Natural killer cell (primary cell): ENCODE results near the gene MMP26. TPM values are rescaled to one million over a fixed set of nuclear protein-coding genes. Genes with fewer than 3 reads are reported as not detected.

Experiments used
- ATAC-seq, 3 donors: fragments of 150-1000 bp in 2 of 3; fragments of 200-7000 bp in 1 of 3; cut with Tn5 transposase; 1 replicate in 1 of 3; 2 replicates in 2 of 3; pipeline ENCODE4 v1.10.0; 2021; ENCODE audit warnings: mild to moderate bottlenecking in 2 of 3, moderate library complexity in 2 of 3
- DNase-seq, 2 donors: peaks; one replicate each; pipeline versions ENCODE4 v3.0.0 to v3.0.0-alpha.2; 2013 to 2021; ENCODE audit warnings: mixed read lengths in 1 of 2
- H3K27ac ChIP-seq: one replicate; pipeline ENCODE4 v1.5.1; 2013; ENCODE audit warnings: mild to moderate bottlenecking, low read length
- H3K27me3 ChIP-seq: one replicate; pipeline ENCODE4 v1.6.1; 2013; ENCODE audit warnings: low read length; ENCODE audit not compliant: control insufficient read depth, insufficient read depth
- H3K36me3 ChIP-seq: one replicate; pipeline ENCODE4 v1.6.1; 2013; ENCODE audit warnings: low read length; ENCODE audit not compliant: control insufficient read depth, insufficient read depth
- H3K4me1 ChIP-seq: one replicate; pipeline ENCODE4 v1.6.1; 2013; ENCODE audit warnings: low read length; ENCODE audit not compliant: control insufficient read depth, insufficient read depth
- H3K4me3 ChIP-seq: one replicate; pipeline ENCODE4 v1.5.1; 2013; ENCODE audit warnings: low read length
- H3K9me3 ChIP-seq: one replicate; pipeline ENCODE4 v1.6.1; 2013; ENCODE audit warnings: low read length; ENCODE audit not compliant: control insufficient read depth, insufficient read depth
- H3K27ac Mint-ChIP-seq, 2 donors: one replicate each; pipeline ENCODE4 v1.8.0; 2022; ENCODE audit warnings: mild to moderate bottlenecking in 2 of 2, mixed read lengths in 2 of 2, moderate library complexity in 1 of 2
- H3K27me3 Mint-ChIP-seq, 2 donors: one replicate each; pipeline ENCODE4 v1.8.0; 2022; ENCODE audit warnings: low read depth in 2 of 2, mixed read lengths in 2 of 2
- H3K36me3 Mint-ChIP-seq: one replicate; pipeline ENCODE4 v1.8.0; 2022; ENCODE audit warnings: mixed read lengths
- H3K4me1 Mint-ChIP-seq, 2 donors: one replicate each; pipeline ENCODE4 v1.8.0; 2022; ENCODE audit warnings: mixed read lengths in 2 of 2
- H3K4me3 Mint-ChIP-seq: one replicate; pipeline ENCODE4 v1.8.0; 2022; ENCODE audit warnings: mild to moderate bottlenecking, moderate library complexity, mixed read lengths
- H3K9me3 Mint-ChIP-seq, 2 donors: one replicate each; pipeline ENCODE4 v1.8.0; 2022; ENCODE audit warnings: mixed read lengths in 2 of 2
- WGBS: methylation state at CpG from one replicate; pipeline ENCODE4 v1.1.7; 2013; ENCODE audit warnings: missing lambda C conversion rate; ENCODE audit not compliant: insufficient coverage; 5-methylcytosine and 5-hydroxymethylcytosine counted together
- intact Hi-C: fragments of 100-400 bp; cut with micrococcal nuclease; formaldehyde crosslinking; loops from one replicate; pipeline ENCODE4 v1.14.2; 2022
- total RNA-seq, 4 donors: library from RNA; stranded (reverse); fragments of 120-200 nt in 1 of 4; gene quantifications; one replicate each; pipeline versions ENCODE4 v1.2.3 to v1.2.4, GENCODE V29; 2013 to 2022
- TF ChIP-seq, protein P1 (sequence below): fragments of 200-600 bp; IDR thresholded peaks from one replicate; pipeline ENCODE4 v1.8.0; 2022; ENCODE audit warnings: antibody characterized with exemption

Gene MMP26
- total RNA-seq, 3 donors from 2014 or later (not counting 1 experiment from before 2014, with no cell fraction given): not detected

- DNase-seq (no peak), ATAC-seq (no peak)
- intact Hi-C loops: no loop called here
- Mint-ChIP-seq H3K27ac (no peak within 1 kb of the TSS), H3K27me3 (peaks cover 0 to 4% of the 10 kb centered on the region in 2 donors), H3K9me3 (no peaks in the 10 kb centered on the region), H3K4me1 (no peaks in the 10 kb centered on the region), H3K4me3 (no peak within 1 kb of the TSS), H3K36me3 (no peaks in the 10 kb centered on the region)
- Histone ChIP-seq H3K9me3 (no peaks in the 10 kb centered on the region), H3K4me3 (no peak within 1 kb of the TSS), H3K27me3 (no peaks in the 10 kb centered on the region), H3K27ac (no peak within 1 kb of the TSS), H3K36me3 (no peaks in the 10 kb centered on the region), H3K4me1 (no peaks in the 10 kb centered on the region)
- TF ChIP-seq, protein P1, sequence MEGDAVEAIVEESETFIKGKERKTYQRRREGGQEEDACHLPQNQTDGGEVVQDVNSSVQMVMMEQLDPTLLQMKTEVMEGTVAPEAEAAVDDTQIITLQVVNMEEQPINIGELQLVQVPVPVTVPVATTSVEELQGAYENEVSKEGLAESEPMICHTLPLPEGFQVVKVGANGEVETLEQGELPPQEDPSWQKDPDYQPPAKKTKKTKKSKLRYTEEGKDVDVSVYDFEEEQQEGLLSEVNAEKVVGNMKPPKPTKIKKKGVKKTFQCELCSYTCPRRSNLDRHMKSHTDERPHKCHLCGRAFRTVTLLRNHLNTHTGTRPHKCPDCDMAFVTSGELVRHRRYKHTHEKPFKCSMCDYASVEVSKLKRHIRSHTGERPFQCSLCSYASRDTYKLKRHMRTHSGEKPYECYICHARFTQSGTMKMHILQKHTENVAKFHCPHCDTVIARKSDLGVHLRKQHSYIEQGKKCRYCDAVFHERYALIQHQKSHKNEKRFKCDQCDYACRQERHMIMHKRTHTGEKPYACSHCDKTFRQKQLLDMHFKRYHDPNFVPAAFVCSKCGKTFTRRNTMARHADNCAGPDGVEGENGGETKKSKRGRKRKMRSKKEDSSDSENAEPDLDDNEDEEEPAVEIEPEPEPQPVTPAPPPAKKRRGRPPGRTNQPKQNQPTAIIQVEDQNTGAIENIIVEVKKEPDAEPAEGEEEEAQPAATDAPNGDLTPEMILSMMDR: no peak
- 81% methylated on average over 2 of the region's 3 CpGs for WGBS
Observed at GRCh38 chr11:4697585-4697984, 7.0 kb upstream of the MMP26 start, which contains the start of gene OR51E2. Gene OR51E2 (minus strand): TSS chr11:4697853. CDS start chr11:4682711, 15,142 bp downstream.

DNA sequence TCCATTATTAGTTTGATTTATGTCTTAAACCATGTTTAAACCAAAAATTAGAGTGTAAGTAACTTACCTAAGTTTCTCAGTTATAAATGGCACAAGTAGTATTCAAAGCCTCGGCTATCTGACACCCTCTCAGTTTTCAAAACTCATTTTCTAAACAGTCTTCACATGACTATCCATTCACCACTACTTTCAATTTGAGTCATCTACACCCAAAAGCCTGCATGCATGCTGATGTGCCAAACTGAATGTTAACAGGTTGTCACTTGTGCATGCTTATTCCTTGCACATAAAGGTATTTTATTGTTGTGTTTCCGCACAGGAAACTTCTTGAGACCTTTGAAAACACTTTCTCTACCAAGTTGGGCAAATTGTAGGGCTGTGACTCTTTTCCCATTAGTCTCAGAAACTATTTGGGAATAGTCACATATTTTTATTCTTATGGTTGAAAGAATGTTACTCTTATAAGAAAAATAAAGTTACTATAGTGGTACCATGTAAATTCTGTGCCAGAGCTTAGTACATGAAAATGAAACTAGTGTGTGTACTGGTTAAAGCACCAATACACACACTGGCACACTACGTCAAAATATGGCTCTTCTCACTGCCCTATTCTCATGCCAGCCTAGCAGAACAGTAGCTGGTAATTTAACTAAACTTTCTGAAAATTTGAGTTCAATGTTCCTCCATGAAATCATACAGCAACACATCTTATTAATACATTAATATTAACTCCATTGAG, 4.7 kb upstream of the MMP26 start:
- Mint-ChIP-seq H3K27ac (no peak overlapping the region), H3K9me3 (no peaks in the 10 kb centered on the region), H3K4me3 (no peak overlapping the region), H3K36me3 (no peaks in the 10 kb centered on the region), H3K4me1 (no peaks in the 10 kb centered on the region), H3K27me3 (peaks cover 2 to 4% of the 10 kb centered on the region in 2 donors)
- no peak overlapping the region for H3K4me3 ChIP-seq
- no peak for ATAC-seq
- no peak overlapping the region for H3K27ac ChIP-seq
- H3K27me3 ChIP-seq: no peaks in the 10 kb centered on the region
- TF ChIP-seq, protein P1: no peak
- peak in 1 of 2 donors; percentile 2 for DNase-seq
- H3K4me1 ChIP-seq: no peaks in the 10 kb centered on the region
- 81% methylated on average over 2 of the region's 3 CpGs for WGBS
- H3K9me3 ChIP-seq: no peaks in the 10 kb centered on the region
- intact Hi-C loops: no loop called here
- no peaks in the 10 kb centered on the region for H3K36me3 ChIP-seq

GRCh38 chr11:4700436-4700820, 4.2 kb upstream of the MMP26 start:
- H3K4me3 Mint-ChIP-seq: no peak overlapping the region
- Histone ChIP-seq H3K36me3 (no peaks in the 10 kb centered on the region), H3K9me3 (no peaks in the 10 kb centered on the region), H3K4me1 (no peaks in the 10 kb centered on the region), H3K27me3 (no peaks in the 10 kb centered on the region), H3K4me3 (no peak overlapping the region), H3K27ac (no peak overlapping the region)
- no CpG with 5 or more reads among the region's 1 CpG for WGBS
- no peak for DNase-seq
- peaks cover 4 to 8% of the 10 kb centered on the region in 2 donors for H3K27me3 Mint-ChIP-seq
- H3K9me3 Mint-ChIP-seq: no peaks in the 10 kb centered on the region
- ATAC-seq: no peak
- no peak overlapping the region for H3K27ac Mint-ChIP-seq
- H3K36me3 Mint-ChIP-seq: no peaks in the 10 kb centered on the region
- intact Hi-C loops: no loop called here
- TF ChIP-seq, protein P1: no peak
- H3K4me1 Mint-ChIP-seq: no peaks in the 10 kb centered on the region
